ENCODE measurements around the gene EPB41L5.
"Not testable (repeated sequence)": the region's sequence is repeated elsewhere in the genome, so short reads cannot be mapped to it uniquely, and the experiment has no call there.

The EPB41L5 gene

DNA sequence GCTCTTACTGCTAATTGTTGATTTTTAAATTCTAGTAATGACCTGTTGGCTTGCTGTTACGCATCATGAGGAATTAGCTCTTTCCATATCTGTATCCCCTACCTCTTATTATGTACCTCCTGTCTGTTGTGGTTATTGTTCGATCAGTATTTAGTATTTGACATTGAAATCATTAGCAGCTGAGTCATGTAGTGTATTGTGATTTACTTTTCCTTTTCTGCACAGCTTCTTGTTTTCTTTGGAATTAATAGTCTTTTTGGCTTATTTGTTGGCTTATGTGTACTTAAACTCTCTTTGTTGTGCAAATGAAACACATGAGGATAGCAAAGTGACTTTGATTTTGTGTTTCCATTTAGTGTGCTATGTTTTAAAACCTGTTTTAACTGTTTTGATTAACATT is 4.3 kb downstream of the EPB41L5 start:
- Mint-ChIP-seq H3K27ac (no peak overlapping the region), H3K4me3 (no peak overlapping the region), H3K27me3 (no peaks in the 10 kb centered on the region), H3K9me3 (peaks cover 0 to under 1% of the 10 kb centered on the region in 2 donors), H3K4me1 (peaks cover 13% of the 10 kb centered on the region)
- ATAC-seq: no peak
- no peak for DNase-seq

DNA sequence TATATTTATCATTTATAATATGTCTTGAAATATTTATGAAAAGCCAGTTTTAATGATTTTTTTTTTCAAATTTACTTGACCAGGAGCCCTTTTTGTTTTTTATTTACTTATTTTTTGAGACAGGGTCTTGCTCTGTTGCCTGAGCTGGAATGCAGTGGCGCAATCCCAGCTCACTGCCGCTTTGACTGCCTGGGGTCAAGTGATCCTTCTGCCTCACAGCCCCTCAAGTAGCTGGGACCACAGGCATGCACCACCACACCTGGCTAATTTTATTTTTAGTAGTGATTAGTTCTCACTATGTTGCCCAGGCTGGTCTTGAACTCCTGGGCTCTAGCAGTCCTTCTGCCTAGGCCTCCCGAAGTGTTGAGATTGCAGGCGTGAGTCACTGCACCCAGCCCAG is 5.7 kb downstream of the EPB41L5 start:
- DNase-seq: no peak
- Mint-ChIP-seq H3K4me1 (peaks cover 6% of the 10 kb centered on the region), H3K27me3 (no peaks in the 10 kb centered on the region), H3K27ac (no peak overlapping the region), H3K4me3 (no peak overlapping the region), H3K9me3 (peaks cover 5 to 8% of the 10 kb centered on the region in 2 donors)
- ATAC-seq: no peak

DNA sequence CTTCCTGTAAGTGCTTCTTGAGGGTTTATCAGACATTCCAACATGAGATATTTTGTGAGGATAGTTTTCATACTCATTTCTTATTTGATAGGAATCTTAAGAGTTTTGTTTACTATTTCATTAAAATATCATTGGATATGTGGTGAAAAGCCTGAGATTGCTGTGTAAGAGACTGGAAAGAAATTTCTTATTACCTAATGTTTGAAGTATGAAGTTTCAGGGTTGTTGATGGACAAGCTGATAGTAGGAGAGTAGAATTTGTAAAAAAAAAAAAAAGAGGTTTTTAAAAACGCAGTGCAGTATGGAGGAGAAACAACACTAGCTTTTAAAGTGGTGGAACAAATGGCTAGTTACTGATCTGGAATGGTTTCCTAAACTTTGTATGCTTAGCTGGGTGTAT is 7.7 kb downstream of the EPB41L5 start:
- Mint-ChIP-seq H3K9me3 (peaks cover 8 to 12% of the 10 kb centered on the region in 2 donors), H3K4me3 (no peak overlapping the region), H3K4me1 (no peaks in the 10 kb centered on the region), H3K27me3 (no peaks in the 10 kb centered on the region), H3K27ac (no peak overlapping the region)
- ATAC-seq: no peak
- no peak for DNase-seq

DNA sequence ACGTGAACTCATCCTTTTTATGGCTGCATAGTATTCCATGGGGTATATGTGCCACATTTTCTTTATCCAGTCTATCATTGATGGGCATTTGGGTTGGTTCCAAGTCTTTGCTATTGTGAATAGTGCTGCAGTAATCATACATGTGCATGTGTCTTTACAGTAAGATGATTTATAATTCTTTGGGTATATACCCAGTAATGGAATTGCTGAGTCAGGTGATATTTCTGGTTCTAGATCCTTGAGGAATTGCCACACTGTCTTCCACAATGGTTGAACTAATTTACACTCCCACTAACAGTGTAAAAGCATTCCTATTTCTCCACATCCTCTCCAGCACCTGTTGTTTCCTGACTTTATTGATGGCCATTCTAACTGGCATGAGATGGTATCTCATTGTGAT is 9.6 kb downstream of the EPB41L5 start:
- peaks cover 12 to 16% of the 10 kb centered on the region in 2 donors for H3K9me3 Mint-ChIP-seq
- DNase-seq, H3K4me1 Mint-ChIP-seq, H3K27ac Mint-ChIP-seq, H3K27me3 Mint-ChIP-seq, ATAC-seq, H3K4me3 Mint-ChIP-seq: not testable (repeated sequence)

DNA sequence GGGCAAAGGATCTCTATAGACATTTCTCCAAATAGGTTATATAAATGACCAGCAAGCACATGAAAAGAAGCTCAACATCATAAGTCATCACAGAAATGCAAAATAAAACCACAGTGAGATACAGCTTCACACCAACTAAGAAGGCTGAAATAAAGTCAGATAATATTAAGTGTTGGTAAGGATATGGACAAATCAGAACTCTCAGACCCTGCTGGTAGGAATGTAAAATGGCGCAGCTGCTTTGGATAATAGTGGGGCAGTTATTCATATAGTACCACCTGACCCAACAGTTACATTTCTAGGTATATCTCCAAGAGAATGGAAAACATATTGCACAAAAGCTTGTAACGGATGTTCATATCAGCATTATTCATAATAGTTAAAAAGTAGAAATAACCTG is 14.0 kb downstream of the EPB41L5 start:
- Mint-ChIP-seq H3K9me3 (peaks cover 12 to 16% of the 10 kb centered on the region in 2 donors), H3K27me3 (no peaks in the 10 kb centered on the region), H3K27ac (no peak overlapping the region), H3K4me1 (peaks cover 7% of the 10 kb centered on the region), H3K4me3 (no peak overlapping the region)
- no peak for ATAC-seq
- no peak for DNase-seq

DNA sequence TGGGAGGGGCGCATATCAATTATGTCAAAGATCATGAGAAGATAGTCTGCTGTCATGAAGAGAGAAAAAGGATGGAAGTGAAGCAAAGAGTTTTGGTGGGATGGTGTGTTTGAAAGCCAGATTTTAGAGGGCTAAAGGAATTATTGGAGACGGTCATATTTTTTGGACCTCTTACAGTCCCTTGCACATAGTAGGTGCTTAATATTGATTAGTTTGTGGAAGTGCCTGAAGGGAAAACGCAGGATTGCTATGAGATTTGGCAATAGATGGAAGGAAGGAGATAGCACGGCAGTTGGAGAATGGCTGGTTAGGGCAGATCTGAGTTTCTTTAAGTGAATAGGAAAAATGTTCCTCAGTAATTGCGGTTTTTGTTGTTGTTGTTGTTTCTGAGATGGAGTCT is 15.9 kb downstream of the EPB41L5 start:
- Mint-ChIP-seq H3K9me3 (peaks cover 7 to 8% of the 10 kb centered on the region in 2 donors), H3K27ac (no peak overlapping the region), H3K4me3 (no peak overlapping the region), H3K27me3 (no peaks in the 10 kb centered on the region), H3K4me1 (peaks cover 7% of the 10 kb centered on the region)
- DNase-seq: no peak
- ATAC-seq: no peak

DNA sequence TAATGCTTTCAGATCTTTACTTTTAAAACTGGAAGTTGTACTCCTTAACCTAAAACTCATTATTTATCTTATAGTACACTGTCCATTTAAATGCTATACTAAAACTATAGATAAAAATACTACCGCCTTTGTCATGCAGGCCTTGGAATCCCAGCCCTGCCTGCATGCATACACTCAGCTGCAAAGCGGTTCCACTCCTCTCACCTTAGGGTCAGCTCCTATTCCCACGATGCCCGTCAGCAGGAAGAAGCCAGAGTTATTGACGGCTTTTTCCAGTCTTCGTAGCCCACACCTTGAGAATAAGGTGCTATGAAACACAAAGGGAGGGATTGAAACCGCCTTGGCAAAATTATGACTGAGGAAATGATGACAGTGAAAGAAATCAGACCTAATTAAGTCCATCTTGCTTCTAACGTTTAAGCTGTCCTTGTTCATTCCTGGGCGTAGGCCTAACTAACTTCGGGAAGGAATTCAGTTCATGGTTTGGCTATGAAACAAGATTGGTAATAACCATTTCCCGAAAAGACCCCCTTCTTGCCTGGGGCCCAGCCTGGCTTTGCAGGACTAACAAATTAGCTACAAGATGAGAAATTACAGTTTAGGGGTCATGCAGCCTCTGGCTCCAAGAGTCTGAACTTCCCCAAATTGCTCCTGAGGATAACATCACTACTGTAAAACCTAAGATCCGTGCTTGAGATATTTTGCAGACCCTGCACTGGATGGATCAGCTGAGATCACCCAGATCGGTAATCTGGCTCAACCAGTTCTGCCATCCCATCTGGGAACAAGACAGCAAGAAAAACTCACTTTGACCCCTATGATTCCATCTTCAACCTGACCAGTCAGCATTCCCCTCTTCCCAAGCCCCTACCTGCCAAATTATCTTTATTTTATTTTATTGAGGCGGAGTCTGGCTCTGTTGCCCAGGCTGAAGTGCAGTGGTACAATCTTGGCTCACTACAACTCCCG is 17.1 kb downstream of the EPB41L5 start:
- Mint-ChIP-seq H3K9me3 (peaks cover 5 to 8% of the 10 kb centered on the region in 2 donors), H3K27ac (no peak overlapping the region), H3K27me3 (no peaks in the 10 kb centered on the region), H3K4me1 (peaks cover 7% of the 10 kb centered on the region), H3K4me3 (no peak overlapping the region)
- DNase-seq (no peak), ATAC-seq (no peak)

DNA sequence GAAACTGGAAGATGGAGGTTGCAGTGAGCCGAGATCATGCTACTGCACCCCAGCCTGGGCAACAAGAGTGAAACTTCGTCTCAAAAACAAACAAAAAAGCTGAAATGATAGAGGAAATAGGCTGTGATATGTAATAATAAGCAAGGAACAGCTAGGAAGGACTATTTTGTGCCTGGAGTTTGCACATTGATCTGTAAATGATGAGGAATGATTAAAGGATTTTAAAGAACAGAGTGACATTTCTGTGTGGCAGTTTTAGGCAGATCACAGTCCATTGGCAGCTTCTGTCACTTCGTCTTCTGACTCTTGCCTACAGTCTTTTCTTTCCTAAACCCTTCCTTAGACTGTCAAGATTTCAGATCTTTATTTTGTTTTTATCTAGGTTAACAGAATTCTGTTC is 19.4 kb downstream of the EPB41L5 start:
- H3K4me3 Mint-ChIP-seq: no peak overlapping the region

DNA sequence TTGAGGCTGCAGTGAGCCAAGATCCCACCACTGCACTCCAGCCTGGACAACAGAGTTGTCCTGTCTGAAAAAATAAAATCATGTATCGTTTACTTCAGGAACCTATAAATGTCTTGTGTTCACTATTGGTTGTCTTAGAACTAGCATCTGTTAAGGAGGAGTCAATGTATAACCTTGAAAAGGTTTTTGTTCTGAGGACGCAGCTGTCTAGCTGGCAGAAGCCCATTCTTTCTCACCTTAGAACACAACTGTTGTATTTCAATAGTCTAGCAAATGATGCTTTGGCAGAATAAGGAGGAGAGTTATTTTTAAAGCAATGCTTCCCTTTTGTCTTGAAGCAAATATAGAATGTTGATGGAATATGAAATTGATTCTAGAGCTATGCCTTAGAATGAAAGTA is 21.1 kb downstream of the EPB41L5 start:
- no peak for ATAC-seq
- Mint-ChIP-seq H3K4me3 (no peak overlapping the region), H3K9me3 (no peaks in the 10 kb centered on the region), H3K4me1 (peaks cover 7% of the 10 kb centered on the region), H3K27me3 (no peaks in the 10 kb centered on the region), H3K27ac (no peak overlapping the region)
- no peak for DNase-seq

More for the DNA sequence above, 19.4 kb downstream of the EPB41L5 start:
- Mint-ChIP-seq H3K27ac (no peak overlapping the region), H3K4me1 (peaks cover 7% of the 10 kb centered on the region), H3K9me3 (peaks cover 0 to 3% of the 10 kb centered on the region in 2 donors), H3K27me3 (no peaks in the 10 kb centered on the region)
- DNase-seq: no peak
- ATAC-seq: no peak

DNA sequence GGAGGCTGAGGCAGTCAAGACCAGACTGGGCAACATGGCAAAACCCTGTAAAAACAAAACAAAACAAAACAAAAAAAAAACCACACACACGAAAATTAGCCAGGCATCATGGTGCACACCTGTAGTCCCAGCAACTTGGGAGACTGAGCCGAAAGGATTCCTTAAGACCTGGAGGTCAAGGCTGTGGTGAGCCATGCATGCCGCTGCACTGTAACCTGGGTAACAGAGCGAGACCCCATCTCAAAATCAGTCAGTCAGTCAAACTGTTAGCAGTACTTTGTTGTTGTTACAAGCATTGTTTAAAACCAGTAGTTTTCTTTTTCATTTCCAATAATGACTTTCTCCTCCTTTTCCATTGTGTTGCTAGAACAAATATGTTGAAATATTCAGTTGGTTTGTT is 21.7 kb downstream of the EPB41L5 start:
- Mint-ChIP-seq H3K27me3 (no peaks in the 10 kb centered on the region), H3K4me1 (peaks cover 7% of the 10 kb centered on the region), H3K27ac (no peak overlapping the region), H3K4me3 (no peak overlapping the region), H3K9me3 (no peaks in the 10 kb centered on the region)
- no peak for ATAC-seq
- DNase-seq: no peak

DNA sequence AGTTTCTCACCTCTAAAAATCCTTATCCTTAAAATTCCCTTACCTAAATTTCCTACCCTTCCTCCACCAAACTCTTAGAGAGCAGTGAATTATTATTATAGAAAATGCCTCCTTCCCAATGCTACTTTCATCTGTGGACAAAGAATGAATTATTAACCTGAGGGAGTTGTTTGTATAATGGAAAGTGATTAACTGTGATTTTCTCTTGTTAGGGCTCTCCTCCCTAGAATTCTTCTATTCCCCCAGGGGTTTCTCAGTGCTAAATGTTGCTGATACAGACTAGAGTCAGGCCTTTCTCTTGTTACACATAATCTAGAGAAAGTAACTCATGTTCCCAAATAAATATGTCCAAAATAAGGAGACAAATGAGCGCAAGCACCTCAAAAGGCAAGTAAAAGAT is 23.3 kb downstream of the EPB41L5 start:
- H3K27ac Mint-ChIP-seq: no peak overlapping the region
- no peak for ATAC-seq
- no peaks in the 10 kb centered on the region for H3K27me3 Mint-ChIP-seq
- H3K4me3 Mint-ChIP-seq: no peak overlapping the region
- H3K4me1 Mint-ChIP-seq: peaks cover 3% of the 10 kb centered on the region
- H3K9me3 Mint-ChIP-seq: no peaks in the 10 kb centered on the region
- DNase-seq: no peak

DNA sequence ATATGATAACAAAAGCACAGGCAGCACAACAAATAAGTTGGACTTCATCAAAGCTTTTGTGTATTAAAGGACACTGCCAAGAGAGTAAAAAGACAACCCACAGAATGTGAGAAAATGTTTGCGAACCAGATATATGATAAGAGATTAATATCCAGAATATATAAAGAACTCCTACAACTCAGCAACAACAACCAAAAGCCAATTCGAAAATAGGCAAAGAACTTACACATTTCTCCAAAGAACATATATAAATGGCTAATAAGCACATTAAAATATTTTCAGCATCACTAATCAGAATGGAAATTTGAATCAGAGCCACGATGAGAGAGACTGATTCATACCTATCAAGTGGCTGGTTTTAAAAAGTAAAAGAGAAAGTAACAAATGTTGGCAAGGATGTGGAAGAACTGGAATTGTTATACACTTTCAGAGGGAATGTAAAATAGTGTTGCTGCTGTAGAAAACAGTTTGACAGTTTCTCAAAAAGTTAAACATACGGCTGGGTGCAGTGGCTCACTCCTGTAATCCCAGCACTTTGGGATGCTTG is 25.2 kb downstream of the EPB41L5 start:
- Mint-ChIP-seq H3K9me3 (no peaks in the 10 kb centered on the region), H3K4me3 (no peak overlapping the region), H3K27ac (no peak overlapping the region), H3K4me1 (no peaks in the 10 kb centered on the region), H3K27me3 (no peaks in the 10 kb centered on the region)
- DNase-seq (no peak), ATAC-seq (no peak)

DNA sequence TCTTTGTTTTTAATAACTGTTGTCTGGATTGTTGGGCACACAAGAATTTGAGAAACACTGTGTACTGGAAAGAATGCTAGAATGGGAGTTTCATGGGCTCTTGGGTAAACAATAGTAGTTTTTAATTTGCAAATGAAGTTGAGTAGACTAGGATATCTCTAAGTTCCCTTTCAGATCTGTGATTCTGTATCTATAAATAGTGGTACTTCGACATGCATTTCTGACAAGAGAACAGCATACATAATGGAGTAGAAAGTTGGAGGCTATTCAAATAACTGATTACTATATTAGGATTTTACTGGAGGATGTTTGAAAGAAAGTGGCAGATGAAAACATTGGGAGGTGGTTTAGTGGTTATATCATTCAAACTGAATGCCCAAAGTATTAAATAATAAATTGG is 29.5 kb downstream of the EPB41L5 start:
- H3K9me3 Mint-ChIP-seq: peaks cover 0 to 15% of the 10 kb centered on the region in 2 donors
- ATAC-seq (no peak), DNase-seq (no peak)
- H3K4me3 Mint-ChIP-seq: no peak overlapping the region
- H3K4me1 Mint-ChIP-seq: no peaks in the 10 kb centered on the region
- H3K27me3 Mint-ChIP-seq: no peaks in the 10 kb centered on the region
- peak overlapping the region in 1 of 2 donors; percentile 73 for H3K27ac Mint-ChIP-seq

DNA sequence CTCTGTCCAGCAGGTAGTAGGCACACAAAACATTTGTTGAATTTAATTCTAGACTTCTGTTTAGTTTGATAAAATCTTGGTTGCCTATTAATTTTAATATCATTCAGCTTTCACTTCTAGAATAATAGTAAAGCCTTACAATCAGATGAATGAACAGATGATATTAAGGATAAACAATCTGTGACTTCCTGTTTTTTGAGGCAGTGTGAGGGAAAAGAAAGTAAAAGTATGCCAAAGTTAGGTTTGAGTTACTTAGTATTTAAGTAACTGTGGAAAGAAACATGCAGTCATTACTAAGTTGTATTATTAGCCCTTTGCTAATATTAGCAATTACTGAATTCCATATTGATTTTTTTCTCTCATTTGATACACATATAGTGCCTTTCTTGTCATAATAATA is 31.5 kb downstream of the EPB41L5 start:
- peaks cover 10 to 34% of the 10 kb centered on the region in 2 donors for H3K9me3 Mint-ChIP-seq
- no peak for ATAC-seq
- H3K27ac Mint-ChIP-seq: no peak overlapping the region
- no peaks in the 10 kb centered on the region for H3K27me3 Mint-ChIP-seq
- no peak overlapping the region for H3K4me3 Mint-ChIP-seq
- DNase-seq: no peak
- no peaks in the 10 kb centered on the region for H3K4me1 Mint-ChIP-seq

DNA sequence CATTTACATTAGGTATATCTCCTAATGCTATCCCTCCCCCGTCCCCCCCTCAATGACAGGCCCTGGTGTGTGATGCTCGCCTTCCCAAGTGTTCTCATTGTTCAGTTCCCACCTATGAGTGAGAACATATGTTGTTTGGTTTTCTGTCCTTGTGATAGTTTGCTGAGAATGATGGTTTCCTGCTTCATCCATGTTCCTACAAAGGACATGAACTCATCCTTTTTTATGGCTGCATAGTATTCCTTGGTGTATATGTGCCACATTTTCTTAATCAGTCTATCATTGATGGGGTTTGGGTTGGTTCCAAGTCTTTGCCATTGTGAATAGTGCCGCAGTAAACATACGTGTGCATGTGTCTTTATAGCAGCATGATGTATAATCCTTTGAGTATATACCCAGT is 32.9 kb downstream of the EPB41L5 start:
- H3K27ac Mint-ChIP-seq: not testable (repeated sequence)

DNA sequence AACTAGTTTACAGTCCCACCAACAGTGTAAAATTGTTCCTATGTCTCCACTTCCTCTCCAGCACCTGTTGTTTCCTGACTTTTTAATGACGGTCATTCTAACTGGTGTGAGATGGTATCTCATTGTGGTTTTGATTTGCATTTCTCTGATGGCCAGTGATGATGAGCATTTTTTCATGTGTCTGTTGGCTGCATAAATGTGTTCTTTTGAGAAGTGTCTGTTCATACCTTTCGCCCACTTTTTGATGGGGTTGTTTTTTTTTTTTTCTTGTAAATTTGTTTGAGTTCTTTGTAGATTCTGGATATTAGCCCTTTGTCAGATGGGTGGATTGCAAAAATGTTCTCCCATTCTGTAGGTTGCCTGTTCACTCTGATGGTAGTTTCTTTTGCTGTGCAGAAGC is 33.4 kb downstream of the EPB41L5 start:
- H3K4me1 Mint-ChIP-seq, ATAC-seq, H3K4me3 Mint-ChIP-seq, H3K27me3 Mint-ChIP-seq, DNase-seq, H3K27ac Mint-ChIP-seq: not testable (repeated sequence)
- H3K9me3 Mint-ChIP-seq: peaks cover 18 to 49% of the 10 kb centered on the region in 2 donors

More for the DNA sequence above, 32.9 kb downstream of the EPB41L5 start:
- peaks cover 18 to 46% of the 10 kb centered on the region in 2 donors for H3K9me3 Mint-ChIP-seq
- ATAC-seq, DNase-seq, H3K4me3 Mint-ChIP-seq, H3K27me3 Mint-ChIP-seq, H3K4me1 Mint-ChIP-seq: not testable (repeated sequence)

Measured in stimulated activated naive CD8-positive, alpha-beta T cell treated with anti-CD3 and anti-CD28 coated beads, Interleukin-15, amount 100 ng/mL, for 72 hours (primary cell).